WERI-Rb-1 (cell line): ENCODE data around the gene WNT11.

ENCODE experiments used
- DNase-seq: peaks from one replicate; pipeline ENCODE4 v3.0.0-alpha.2; 2020
- H3K27ac ChIP-seq: fragments of 250-450 bp; sonication (Bioruptor Pico); 2 replicates; pipeline ENCODE4 v1.5.1; 2020; ENCODE audit warnings: mild to moderate bottlenecking, moderate library complexity
- H3K27me3 ChIP-seq: fragments of 250-450 bp; sonication (Bioruptor Pico); 2 replicates; pipeline ENCODE4 v1.5.1; 2021; ENCODE audit warnings: mild to moderate bottlenecking, low read depth, moderate library complexity; ENCODE audit not compliant: insufficient read depth, severe bottlenecking
- H3K36me3 ChIP-seq: fragments of 250-450 bp; sonication (Bioruptor Pico); 2 replicates; pipeline ENCODE4 v1.5.1; 2020; ENCODE audit warnings: mild to moderate bottlenecking, moderate library complexity
- H3K4me3 ChIP-seq: 2 replicates; pipeline ENCODE4 v1.5.1; 2011; ENCODE audit warnings: low read depth, mild to moderate bottlenecking, control low read depth, low read length
- H3K9me3 ChIP-seq: fragments of 250-450 bp; sonication (Bioruptor Pico); 2 replicates; pipeline ENCODE4 v1.5.1; 2021; ENCODE audit warnings: mild to moderate bottlenecking, moderate library complexity; ENCODE audit not compliant: severe bottlenecking
- CTCF ChIP-seq: IDR thresholded peaks from 2 replicates; pipeline ENCODE4 v1.5.1; 2011; ENCODE audit warnings: low read depth, mild to moderate bottlenecking, control low read depth, inconsistent platforms, low read length

The WNT11 gene

DNA sequence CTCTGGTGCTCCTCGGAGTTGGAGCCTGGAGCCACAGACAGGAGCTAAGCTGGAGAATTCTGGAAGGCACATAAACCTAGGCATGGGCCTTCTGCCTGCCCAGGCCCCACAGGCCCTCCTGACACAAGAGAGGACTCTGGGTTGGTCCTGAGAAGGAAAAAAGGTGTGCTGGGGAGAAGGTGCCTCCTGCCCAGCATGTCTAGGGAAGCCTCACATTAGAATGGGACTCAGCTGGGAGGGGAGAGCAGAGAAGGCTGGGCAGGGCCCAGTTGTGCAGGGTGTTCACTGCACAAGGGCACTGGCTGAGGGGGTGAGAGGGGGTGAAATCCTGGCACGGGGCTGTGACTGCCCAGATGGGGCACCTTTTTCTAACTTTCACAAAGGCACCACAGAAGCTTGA is 39.4 kb upstream of the WNT11 start:
- no peak for DNase-seq
- Histone ChIP-seq H3K27ac (no peak overlapping the region), H3K9me3 (peaks cover 3% of the 10 kb centered on the region), H3K27me3 (no peaks in the 10 kb centered on the region), H3K4me3 (no peak overlapping the region), H3K36me3 (no peaks in the 10 kb centered on the region)
- TF ChIP-seq CTCF: no peak

DNA sequence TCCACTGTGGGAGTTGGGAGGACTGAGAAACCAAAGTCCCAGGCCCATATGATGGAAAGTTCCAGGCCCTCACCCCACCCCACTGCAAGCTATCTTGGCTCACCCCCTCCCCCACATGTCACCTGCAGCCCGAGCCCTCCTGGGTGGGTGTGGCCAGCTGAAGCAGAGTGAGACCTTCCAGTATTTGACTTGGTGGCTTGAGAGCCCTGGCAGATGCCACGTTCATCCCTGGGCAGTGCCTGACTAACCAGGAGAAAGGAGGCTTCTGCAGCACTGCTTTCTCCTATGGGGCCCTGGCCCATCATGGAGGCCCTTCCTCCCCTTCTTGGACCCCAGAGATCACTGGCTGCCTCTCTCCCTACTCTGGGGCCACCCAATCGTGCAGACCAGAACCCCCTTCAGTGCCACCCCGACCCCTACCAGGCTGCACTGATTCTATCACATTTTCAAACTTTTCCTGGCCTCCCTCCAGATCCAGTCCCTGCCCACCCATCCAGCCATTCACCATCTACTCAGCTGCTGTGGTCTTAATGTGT is 38.1 kb upstream of the WNT11 start:
- Histone ChIP-seq H3K36me3 (no peaks in the 10 kb centered on the region), H3K4me3 (no peak overlapping the region), H3K27me3 (no peaks in the 10 kb centered on the region), H3K27ac (no peak overlapping the region), H3K9me3 (no peaks in the 10 kb centered on the region)
- no peak for DNase-seq
- no peak for TF ChIP-seq CTCF

GRCh38 chr11:76243957-76244285 is 37.6 kb upstream of the WNT11 start:
- DNase-seq: no peak
- Histone ChIP-seq H3K4me3 (no peak overlapping the region), H3K36me3 (no peaks in the 10 kb centered on the region), H3K27ac (no peak overlapping the region), H3K27me3 (no peaks in the 10 kb centered on the region), H3K9me3 (no peaks in the 10 kb centered on the region)
- TF ChIP-seq CTCF: no peak

GRCh38 chr11:76243193-76243956 is 37.1 kb upstream of the WNT11 start:
- no peaks in the 10 kb centered on the region for H3K36me3 ChIP-seq
- no peaks in the 10 kb centered on the region for H3K27me3 ChIP-seq
- TF ChIP-seq CTCF: no peak
- DNase-seq: no peak
- no peak overlapping the region for H3K4me3 ChIP-seq
- H3K9me3 ChIP-seq: no peaks in the 10 kb centered on the region
- H3K27ac ChIP-seq: no peak overlapping the region

- no peak for DNase-seq
- no peaks in the 10 kb centered on the region for H3K36me3 ChIP-seq
- no peak overlapping the region for H3K27ac ChIP-seq
- H3K4me3 ChIP-seq: no peak overlapping the region
- no peaks in the 10 kb centered on the region for H3K9me3 ChIP-seq
- TF ChIP-seq CTCF: no peak
- H3K27me3 ChIP-seq: no peaks in the 10 kb centered on the region
Observed at GRCh38 chr11:76242004-76242779, 35.9 kb upstream of the WNT11 start.
